Ecto neural progenitor cell (in vitro differentiated cells): ENCODE measurements around the gene PTPRZ1.

Source experiments
- DNase-seq: peaks from one replicate; pipeline ENCODE4 v3.0.0-alpha.2; 2018; ENCODE audit warnings: low spot score

Gene PTPRZ1

GRCh38 chr7:121954803-121955202 is 81.8 kb downstream of the PTPRZ1 start:
- no peak for DNase-seq

- no peak for DNase-seq
These were observed 84.7 kb downstream of the PTPRZ1 start for GRCh38 chr7:121957626-121958025.

GRCh38 chr7:121960678-121961077 is 87.7 kb downstream of the PTPRZ1 start:
- no peak for DNase-seq

DNA sequence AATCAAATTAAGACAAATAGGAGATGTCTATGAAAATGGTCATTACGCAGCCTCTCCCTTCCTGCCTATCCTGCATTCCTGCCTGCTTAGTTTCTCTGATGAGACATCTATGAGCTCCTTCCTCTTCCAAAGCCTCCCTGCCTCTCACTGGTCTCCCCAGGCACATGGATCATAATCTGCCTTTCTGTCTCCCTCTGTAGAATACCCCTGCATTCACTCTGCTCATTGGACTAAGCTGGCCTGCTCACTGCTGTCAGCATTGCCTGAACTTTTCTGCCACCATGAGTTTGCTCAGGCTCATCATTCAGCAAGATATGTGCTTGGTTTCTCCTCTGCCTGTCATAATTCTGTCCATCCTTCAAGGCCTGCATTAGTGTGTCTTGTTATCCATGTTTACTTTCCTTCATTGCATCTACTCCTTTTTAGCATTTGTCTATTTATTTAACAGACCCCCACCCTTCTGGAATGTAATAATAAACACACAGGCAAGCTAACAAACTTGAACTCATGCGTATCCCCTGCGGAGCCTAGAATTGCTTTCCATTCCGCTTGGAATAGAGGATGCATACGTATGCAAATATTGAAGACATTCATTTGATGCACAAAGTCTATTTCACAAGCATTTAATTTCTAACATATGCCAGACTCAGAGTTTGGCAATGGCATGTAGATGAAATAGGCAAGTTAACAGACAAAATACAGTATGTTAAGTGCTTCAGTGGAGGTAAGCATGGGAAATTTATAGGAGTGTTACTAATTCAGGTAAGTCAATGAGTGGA is 88.3 kb downstream of the PTPRZ1 start:
- DNase-seq: no peak

DNA sequence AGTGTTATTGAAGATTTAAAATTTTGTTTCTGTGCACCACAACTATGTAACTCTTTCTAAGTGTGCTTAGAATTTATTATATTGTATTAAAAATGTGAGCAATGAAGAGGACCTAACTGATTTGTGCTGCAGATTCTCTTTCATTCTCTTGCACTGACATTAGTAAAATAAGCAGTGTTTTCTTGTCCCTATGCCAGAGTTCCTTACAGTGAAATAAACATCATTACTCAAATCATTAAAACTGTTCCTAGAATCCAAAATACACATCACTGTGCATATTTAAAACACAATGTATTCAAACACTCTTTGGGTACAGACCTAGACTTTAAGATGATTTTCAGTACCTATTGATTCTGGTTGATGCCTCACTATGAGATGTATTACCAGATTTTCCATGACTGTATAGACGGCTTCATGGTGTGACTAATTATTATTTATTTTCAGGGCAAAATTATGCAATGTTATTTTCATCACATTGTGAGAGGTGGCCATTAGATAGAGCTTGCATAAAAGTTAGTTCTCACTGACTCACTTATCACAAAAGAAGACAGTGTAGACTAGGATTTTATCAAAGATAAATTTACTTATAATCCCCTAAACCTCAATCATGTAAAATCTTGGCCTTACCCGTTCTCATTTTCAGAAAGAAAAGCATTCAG is 93.4 kb downstream of the PTPRZ1 start:
- no peak for DNase-seq

DNA sequence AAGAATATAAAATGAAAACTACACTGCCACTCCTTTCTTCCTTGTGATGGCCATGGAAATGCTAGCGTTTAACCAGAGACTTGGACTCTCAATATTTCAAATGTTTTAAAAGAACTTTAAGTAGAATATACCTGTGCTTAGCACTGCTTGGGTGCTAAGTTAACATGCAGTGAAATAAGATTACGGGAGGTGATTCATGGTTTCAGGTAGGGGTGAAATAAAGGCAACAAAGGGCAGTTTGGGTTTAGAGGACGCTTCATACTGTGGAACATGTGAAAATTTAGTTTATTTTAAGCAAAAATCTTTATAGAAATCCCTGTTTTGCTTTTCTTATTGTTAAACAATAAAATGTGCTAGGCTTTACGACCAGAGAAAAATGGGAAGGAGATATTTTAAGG is 94.0 kb downstream of the PTPRZ1 start:
- DNase-seq: no peak

GRCh38 chr7:121985476-121986030 is 112.6 kb downstream of the PTPRZ1 start:
- no peak for DNase-seq

GRCh38 chr7:121992068-121992467 is 119.1 kb downstream of the PTPRZ1 start:
- no peak for DNase-seq

DNA sequence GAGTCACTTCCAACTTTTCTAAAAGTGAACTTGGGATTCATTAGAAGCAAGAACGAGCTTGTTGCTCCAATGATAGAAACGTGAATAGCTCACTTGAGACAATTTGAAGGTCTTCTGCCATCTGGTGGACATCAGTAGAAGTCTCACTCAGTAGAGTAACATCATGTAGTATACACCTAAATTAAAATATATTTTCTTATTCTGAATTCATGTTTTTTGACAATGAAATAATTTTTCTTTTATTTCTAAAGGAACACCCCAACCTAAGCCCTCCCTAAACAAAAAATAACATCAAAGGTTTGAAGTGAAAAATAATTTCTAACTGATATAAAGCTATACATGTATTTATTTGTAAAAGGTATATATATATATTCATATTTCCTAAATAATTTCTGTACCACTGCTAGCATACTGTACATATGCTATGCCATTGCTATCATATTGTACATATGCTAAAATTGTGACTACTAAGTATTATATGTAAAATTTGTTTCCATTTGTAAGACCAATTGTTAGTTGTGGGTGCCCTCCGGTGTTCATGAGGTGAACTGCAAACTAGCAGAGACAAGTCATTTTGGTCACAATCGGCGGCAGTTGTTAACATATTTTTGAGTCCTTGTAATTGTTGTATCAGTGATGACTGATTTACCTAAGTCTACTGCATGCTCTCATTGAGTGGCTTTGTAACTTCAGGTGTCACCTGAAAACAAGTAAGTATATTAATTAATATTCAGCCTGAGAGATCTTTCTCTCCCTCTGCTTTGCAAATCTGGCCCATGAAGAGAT is 121.9 kb downstream of the PTPRZ1 start:
- peak; percentile 55 for DNase-seq

GRCh38 chr7:122006687-122007086 is 133.7 kb downstream of the PTPRZ1 start:
- no peak for DNase-seq

DNA sequence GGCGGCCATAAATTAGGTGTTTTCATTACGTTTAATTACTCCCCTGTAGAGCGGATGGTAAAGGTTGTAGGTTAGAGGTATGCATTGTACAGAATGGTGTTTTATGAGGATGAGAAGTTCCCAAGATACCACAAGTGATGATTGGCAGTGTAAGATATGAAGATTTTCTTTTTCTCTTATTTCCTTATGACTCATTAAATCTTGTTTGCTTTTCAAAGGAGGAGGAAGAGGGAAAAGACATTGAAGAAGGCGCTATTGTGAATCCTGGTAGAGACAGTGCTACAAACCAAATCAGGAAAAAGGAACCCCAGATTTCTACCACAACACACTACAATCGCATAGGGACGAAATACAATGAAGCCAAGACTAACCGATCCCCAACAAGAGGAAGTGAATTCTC is 137.2 kb downstream of the PTPRZ1 start:
- DNase-seq: no peak

DNA sequence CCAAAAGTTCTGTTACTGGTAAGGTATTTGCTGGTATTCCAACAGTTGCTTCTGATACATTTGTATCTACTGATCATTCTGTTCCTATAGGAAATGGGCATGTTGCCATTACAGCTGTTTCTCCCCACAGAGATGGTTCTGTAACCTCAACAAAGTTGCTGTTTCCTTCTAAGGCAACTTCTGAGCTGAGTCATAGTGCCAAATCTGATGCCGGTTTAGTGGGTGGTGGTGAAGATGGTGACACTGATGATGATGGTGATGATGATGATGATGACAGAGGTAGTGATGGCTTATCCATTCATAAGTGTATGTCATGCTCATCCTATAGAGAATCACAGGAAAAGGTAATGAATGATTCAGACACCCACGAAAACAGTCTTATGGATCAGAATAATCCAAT is 140.1 kb downstream of the PTPRZ1 start:
- DNase-seq: no peak

DNA sequence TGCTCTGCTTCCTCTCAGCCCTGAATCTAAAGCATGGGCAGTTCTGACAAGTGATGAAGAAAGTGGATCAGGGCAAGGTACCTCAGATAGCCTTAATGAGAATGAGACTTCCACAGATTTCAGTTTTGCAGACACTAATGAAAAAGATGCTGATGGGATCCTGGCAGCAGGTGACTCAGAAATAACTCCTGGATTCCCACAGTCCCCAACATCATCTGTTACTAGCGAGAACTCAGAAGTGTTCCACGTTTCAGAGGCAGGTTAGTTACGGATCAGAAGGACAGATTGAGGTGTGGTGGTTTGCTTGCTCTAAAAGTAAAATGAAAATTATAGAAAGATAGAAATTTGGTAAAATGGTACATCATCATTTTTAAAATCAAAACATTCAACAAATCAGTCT is 140.7 kb downstream of the PTPRZ1 start:
- no peak for DNase-seq

- DNase-seq: no peak
These were observed 141.7 kb downstream of the PTPRZ1 start for GRCh38 chr7:122014697-122015096.

DNA sequence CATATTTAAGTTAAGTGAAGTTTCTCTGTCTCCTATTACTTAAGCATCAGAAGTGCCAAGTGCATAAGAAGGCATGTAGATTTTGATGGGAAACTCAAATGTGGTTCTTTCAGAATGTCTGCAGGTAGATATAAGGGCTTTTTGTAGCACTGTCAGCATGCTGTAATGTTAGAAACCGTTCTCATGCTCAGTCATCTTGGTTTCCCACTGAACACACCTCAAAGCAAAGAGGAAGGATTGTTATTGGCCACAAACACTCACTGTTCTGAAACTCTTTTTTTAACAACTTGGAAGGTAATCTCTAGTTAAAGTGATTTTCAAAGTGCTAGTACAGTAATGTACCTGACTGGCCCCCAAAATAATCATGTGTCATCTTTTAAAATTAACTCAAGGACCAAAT is 145.1 kb downstream of the PTPRZ1 start:
- no peak for DNase-seq

DNA sequence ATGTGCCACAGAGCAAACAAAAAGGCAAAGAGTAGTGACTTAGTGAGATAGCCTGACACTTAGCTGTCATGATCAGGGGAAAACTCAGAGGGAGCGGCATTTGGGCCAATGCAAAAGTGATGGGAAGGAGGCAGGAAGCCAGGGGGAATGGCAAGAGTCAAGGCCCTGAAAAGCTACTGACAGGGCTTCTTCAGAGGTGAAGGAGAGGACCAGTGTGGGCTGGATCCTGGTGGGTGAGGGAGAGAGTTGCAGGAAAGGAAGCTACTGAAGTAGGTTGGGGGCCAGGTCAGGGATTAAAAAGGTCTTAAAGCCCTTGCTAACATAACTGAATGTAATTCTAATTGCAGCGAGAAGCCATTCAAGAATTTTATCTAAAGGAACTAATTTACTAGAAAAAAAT is 154.1 kb downstream of the PTPRZ1 start:
- no peak for DNase-seq

- DNase-seq: no peak
These were observed 160.7 kb downstream of the PTPRZ1 start for GRCh38 chr7:122033641-122034040.

DNA sequence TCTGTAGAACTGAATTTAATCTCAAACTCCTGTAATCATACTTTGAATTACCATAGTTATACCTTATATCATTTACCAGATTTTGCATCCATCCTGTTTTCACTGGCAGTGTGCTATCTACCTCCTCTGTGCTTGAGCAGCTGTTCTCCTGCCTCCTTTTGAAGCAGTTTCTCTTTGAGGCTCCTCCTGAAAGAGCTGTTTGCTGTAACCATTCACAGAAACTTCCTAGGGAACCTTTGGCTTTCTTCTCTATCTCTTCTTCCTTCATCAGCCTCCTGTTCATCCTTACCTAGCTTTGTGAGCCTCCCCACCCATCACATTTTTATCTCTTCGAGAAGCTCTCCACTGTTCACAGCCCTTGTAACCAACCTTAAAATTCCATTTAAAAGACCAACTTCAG is 162.9 kb downstream of the PTPRZ1 start:
- DNase-seq: no peak

- no peak for DNase-seq
These were observed 165.2 kb downstream of the PTPRZ1 start for GRCh38 chr7:122038134-122038533.

DNA sequence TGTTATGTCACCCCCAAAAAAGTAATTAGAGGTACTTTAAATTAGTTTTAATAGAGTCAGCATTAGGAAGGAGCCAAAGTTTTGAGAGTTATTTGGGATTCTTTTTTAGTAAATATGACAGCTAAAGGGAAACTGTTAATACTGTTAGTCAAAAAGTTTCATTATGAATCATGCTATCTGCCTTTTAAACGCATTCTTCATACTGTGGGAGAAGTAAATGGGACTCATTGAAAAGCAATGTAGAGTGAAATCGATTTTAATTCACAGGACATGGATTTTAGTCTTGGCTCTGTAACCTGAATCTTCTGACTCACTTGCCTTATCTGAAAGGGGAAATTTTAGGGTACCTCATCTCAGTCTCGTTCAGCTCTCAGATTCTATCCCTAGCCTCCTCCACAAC is 165.9 kb downstream of the PTPRZ1 start:
- no peak for DNase-seq

DNA sequence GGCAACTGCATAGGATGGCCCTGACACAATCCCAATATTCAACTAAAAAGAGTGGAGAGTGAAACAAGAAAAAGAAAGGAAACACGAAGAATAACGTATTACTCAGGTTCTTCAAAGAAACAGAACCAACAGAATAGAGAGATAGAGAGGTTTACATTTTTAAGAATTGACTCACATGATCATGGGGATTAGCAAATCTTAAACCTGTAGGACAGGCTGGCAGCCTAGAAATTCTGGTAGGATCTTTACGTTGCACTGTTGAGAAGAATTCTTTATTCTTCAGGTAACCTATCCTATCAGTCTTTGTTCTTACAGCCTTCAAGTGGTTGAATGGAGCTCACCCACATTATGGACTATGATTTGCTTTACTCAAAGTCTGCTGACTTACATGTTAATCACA is 167.2 kb downstream of the PTPRZ1 start:
- DNase-seq: no peak

DNA sequence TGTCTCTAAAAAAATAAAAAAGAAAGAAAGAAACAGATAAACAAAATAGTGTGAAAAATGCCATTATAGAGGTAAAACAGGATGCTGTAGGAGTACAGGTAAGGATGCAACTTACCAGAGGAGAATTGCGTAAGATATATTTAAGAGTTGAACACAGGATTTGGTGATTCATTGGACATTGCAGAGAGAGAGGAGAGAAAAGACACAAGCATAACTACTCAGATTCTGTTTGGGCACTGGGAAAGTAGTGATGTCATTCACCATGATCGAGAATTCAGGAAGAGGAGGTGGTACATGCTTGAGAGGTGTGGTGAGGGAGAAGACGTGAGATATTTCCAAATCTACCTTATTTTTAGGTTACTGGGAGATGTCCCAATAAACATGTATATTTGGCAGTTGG is 173.4 kb downstream of the PTPRZ1 start:
- no peak for DNase-seq

DNA sequence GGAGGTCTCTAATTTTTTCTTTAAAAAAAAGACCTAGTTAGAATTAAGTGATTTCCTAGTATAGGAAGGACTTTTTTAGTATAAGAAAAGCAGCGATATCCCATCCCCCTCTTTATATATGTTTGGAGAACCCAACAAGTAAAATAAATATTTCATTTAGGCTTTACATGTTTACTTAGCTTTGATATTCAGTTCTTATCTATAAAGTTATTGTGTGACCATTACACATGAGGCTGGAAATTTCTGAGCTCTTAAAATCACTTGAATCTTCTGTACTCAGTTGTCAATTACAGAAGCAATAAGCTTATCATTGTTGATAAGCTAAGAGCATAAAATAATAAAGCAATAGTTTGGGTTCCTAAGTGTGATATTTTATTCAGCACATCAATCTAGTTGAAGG is 181.4 kb downstream of the PTPRZ1 start:
- DNase-seq: no peak
